Body of pancreas (tissue), 4 donors: Measurements from ENCODE around the gene SEMA6A.

ENCODE experiments used
- CTCF ChIP-seq, 7 experiments: fragments of 450-650 bp in 4 of 7; fragments of 200-600 bp in 3 of 7; sonication (generic) in 3 of 7; IDR thresholded peaks; one replicate each; pipeline ENCODE4 v1.5.1; 2016 to 2019; ENCODE audit warnings: antibody characterized with exemption in 7 of 7
- POLR2A ChIP-seq, 3 donors: fragments of 450-650 bp; IDR thresholded peaks; one replicate each; pipeline ENCODE4 v1.6.1; 2016; ENCODE audit warnings: antibody characterized with exemption in 3 of 3, mild to moderate bottlenecking in 2 of 3

- TF ChIP-seq CTCF (IDR thresholded peaks at IDR 0.05) = no peak
- TF ChIP-seq POLR2A (IDR thresholded peaks at IDR 0.05) = no peak
Measured at GRCh38 chr5:116566251-116566650, 8.4 kb downstream of the SEMA6A start.
